IPS DF 4.7 (cell line): ENCODE data around the gene TMEM8B.
"Not testable (repeated sequence)": the region's sequence is repeated elsewhere in the genome, so short reads cannot be mapped to it uniquely, and the experiment has no call there.

Source experiments
- DNase-seq: peaks from one replicate; pipeline ENCODE4 v3.0.0-alpha.2; 2013; ENCODE audit warnings: low spot score; ENCODE audit errors: extremely low read depth

The TMEM8B gene

DNA sequence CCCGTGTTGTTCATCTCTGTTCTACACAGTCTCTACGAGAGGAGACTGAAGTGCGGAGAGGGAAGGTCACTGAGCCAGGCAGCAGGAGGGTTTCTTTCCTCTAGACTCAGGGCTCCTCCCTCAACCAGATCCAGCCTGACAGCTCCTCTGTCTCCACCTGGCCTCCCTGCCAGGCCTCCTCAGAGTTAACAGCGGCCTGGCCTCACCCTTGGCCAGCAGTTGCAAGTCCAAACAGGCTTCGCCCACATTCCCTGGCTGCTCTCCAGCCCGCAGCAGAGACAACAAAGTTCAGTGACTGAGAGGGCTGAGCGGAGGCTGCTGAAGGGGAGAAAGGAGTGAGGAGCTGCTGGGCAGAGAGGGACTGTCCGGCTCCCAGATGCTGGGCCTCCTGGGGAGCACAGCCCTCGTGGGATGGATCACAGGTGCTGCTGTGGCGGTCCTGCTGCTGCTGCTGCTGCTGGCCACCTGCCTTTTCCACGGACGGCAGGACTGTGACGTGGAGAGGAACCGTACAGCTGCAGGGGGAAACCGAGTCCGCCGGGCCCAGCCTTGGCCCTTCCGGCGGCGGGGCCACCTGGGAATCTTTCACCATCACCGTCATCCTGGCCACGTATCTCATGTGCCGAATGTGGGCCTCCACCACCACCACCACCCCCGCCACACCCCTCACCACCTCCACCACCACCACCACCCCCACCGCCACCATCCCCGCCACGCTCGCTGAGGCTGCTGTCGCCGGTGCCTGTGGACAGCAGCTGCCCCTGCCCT is 77.1 kb downstream of the TMEM8B start, which contains the start of gene HRCT1:
TSS of gene HRCT1 (plus strand) at position 291 of the 768 bp plus-strand sequence. CDS start at position 377, 86 bp downstream.
- DNase-seq: no peak

DNA sequence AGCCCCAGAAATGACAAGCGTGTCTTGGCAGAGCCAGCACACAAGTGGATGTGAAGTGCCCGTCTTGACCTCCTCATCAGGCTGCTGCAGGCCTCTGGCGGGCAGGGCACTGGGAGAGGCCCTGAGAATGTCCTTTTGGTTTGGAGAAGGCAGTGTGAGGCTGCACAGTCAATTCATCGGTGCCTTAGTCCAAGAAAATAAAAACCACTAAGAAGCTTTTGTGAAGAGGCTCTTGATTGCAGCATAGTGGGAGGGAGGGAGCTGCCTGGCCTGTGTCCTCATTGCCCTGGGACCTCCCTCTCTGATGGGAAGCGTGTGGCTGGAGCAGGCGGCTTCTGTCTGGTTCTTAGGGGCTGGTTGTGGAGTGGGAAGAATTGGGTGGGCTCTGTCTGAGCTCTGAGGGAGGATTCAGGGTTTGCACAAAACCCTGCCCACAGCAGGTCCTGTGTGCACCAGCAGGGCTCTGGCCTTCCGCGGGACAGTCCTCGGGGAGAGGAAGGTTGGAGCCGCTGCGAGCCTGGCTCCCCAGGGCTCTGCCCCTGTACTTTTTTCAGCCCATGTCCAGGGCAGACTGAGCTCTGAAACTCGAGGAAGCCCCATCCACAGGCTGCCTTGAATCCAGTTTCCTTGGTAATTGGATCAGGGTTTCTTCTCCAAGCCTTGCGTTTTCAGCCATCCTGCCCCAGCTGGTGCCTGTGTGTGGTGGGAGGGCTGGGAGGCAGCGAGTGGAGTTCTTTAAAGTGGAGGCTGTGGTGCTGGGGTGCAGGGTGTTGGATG is 78.1 kb downstream of the TMEM8B start:
- DNase-seq: no peak

- peak; percentile 86 for DNase-seq
Measured at GRCh38 chr9:35907711-35908503, 78.9 kb downstream of the TMEM8B start.

DNA sequence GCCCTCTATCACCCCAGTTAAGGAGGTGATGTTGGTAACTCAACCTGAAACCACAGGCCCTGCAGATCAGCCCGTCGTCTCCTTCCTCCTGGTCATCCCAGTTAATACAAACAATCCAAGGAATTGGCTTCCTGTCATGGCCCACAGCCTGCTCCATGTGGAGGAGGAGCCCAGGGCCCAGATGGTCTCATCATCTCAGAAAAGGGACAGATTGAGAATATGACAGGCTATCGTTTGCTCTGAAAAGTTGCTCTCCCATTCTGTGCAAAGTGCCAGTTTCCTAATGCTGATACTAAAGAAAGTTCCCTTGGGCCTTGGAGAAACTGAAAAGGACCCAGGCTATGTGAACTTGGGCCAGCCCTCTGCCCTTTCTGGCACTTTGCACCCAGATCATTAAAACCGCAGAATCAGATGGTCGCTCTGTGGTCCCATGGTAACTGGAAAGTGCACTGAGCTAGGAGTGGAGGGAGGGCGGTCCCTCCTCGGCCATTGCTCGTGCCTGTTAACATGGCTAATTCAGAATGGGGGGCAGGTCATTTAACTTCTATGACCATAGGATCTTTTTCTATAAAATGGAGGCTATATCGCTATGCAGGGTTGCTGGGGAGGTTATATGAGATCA is 79.6 kb downstream of the TMEM8B start:
- DNase-seq: no peak

DNA sequence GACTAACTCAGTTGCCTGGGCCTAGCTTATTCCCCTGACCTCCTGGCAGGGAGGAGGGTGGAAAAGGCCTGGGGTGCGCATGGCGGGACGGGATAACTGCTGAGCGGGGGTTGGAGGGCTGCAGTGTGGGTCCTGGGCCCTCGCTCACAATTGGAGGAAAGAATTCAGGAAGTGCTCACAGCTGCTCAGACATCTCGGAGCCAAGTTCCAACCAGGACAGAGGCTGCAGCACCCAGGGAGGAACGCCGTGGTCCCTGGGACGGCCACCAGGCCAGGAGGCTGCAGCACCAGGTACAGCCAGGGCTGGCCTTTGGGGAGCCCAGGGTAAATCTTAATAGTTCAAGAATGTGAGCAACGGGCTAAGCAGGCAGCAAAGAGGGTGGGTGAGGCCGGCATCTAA is 80.2 kb downstream of the TMEM8B start, which contains the start of gene SPAAR:
TSS of gene SPAAR (plus strand) at position 217 of the 400 bp plus-strand sequence. CDS start 974 bp downstream, outside the sequence.
- no peak for DNase-seq

GRCh38 chr9:35909687-35910612 is 80.9 kb downstream of the TMEM8B start:
- no peak for DNase-seq

GRCh38 chr9:35910613-35911359 is 81.8 kb downstream of the TMEM8B start:
- DNase-seq: no peak

- DNase-seq: no peak
Measured at GRCh38 chr9:35911690-35912089, 82.7 kb downstream of the TMEM8B start.

GRCh38 chr9:35912791-35913400 is 83.9 kb downstream of the TMEM8B start:
- no peak for DNase-seq

DNA sequence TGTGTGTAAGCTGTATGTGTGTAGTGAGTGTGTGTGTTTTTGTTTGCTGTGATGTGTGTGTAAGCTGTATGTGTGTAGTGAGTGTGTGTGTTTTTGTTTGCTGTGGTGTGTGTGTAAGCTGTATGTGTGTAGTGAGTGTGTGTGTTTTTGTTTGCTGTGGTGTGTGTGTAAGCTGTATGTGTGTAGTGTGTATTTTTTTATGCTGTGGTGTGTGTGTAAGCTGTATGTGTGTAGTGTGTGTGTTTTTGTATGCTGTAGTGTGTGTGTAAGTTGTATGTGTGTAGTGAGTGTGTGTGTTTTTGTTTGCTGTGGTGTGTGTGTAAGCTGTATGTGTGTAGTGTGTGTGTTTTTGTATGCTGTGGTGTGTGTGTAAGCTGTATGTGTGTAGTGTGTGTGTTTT is 84.4 kb downstream of the TMEM8B start:
- not testable (repeated sequence) for DNase-seq

DNA sequence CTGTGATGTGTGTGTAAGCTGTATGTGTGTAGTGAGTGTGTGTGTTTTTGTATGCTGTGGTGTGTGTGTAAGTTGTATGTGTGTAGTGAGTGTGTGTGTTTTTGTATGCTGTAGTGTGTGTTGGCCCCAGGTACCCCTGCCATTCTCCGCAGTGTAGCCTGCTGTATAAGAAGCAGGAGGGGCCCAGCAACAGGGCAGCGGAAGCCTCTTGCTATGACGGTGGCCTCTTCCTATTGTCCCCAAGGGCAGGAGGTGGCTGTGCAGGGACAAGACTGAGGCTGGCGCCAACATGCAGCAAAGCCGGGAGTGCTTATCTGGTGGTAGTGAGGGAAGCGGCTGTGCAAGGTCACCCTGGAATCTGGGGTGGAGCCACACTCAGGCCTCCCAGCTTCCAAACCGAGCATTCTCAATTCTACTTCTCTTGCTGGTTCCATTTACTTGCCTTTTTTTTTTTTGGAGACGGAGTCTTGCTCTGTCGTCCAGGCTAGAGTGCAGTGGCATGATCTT is 85.3 kb downstream of the TMEM8B start:
- no peak for DNase-seq
